Measurements from ENCODE around the gene INIP.

The INIP gene

GRCh38 chr9:112642126-112642525 is 75.8 kb downstream of the INIP start (continued):
- TF ChIP-seq ZFP37 (tag by site-specific recombination; IDR thresholded peaks at IDR 0.05) (no peak), ZNF561 (tag by site-specific recombination; IDR thresholded peaks at IDR 0.05; ENCODE audit: borderline replicate concordance) (no peak), ZNF48 (tag by site-specific recombination; IDR thresholded peaks at IDR 0.05) (no peak), ZNF274 (IDR thresholded peaks at IDR 0.05; ENCODE audit: low read length) (no peak), ZNF274 (tag by site-specific recombination; IDR thresholded peaks at IDR 0.05; ENCODE audit: borderline replicate concordance) (no peak), ZNF169 (tag by site-specific recombination; IDR thresholded peaks at IDR 0.05) (no peak), ZSCAN5A (tag by site-specific recombination; IDR thresholded peaks at IDR 0.05) (no peak), GFI1B (tag by site-specific recombination; IDR thresholded peaks at IDR 0.05) (no peak), OSR2 (tag by site-specific recombination; IDR thresholded peaks at IDR 0.05) (no peak)

DNA sequence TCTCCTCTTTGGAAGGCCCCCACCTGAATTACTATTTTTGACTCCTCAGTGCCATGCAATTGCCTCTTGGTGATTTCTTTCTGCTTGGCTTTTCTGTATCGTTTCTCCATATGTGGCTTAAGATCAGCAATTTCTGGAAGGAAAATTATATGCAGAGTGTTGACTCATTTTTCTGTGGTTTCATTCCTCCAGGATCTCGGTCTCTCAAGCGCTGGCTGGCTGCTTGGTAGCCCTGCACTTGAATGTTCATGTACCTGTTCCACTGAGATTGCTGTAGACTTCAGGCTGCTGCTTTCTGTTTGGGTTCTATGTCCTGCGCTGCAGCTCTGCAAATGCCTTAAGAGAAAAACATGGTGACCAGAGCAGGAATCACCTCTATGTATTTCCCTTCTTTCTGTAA is 77.6 kb downstream of the INIP start:
- Histone ChIP-seq H3K27ac (ENCODE audit: extremely low read depth, low read depth, low read length) (no peak overlapping the region), H3K36me3 (ENCODE audit: control insufficient read depth in 2 of 2, insufficient read depth in 1 of 2, low read length in 2 of 2) (no peaks in the 10 kb centered on the region), H3K4me1 (ENCODE audit: control insufficient read depth, insufficient read depth, low read length) (no peaks in the 10 kb centered on the region), H3K4me3 (ENCODE audit: low read depth, low read length) (no peak overlapping the region), H3K9me3 (ENCODE audit: control insufficient read depth, insufficient read depth, low read depth, low read length) (no peaks in the 10 kb centered on the region)
- CTCF ChIA-PET, result no interaction called here
- TF ChIP-seq ZNF626 (tag by site-specific recombination; IDR thresholded peaks at IDR 0.05) (no peak), ZNF157 (tag by site-specific recombination; IDR thresholded peaks at IDR 0.05) (no peak), PRDM4 (tag by site-specific recombination; IDR thresholded peaks at IDR 0.05) (no peak), ZNF114 (tag by site-specific recombination; IDR thresholded peaks at IDR 0.05) (no peak)
- POLR2A ChIA-PET, result no interaction called here
